Mesothelial cell of epicardium (in vitro differentiated cells): ENCODE measurements around the gene ATG5. TPM values are rescaled to one million over a fixed set of nuclear protein-coding genes. Genes with fewer than 3 reads are reported as not detected.

Source experiments
- DNase-seq, 2 experiments: peaks; one replicate each; pipeline ENCODE4 v3.0.0; 2021; ENCODE audit warnings: low spot score in 2 of 2; ENCODE audit not compliant: unreplicated experiment in 2 of 2
- H3K27ac Mint-ChIP-seq: 2 replicates; pipeline ENCODE4 v1.8.0; 2021; ENCODE audit warnings: mixed read lengths
- H3K27me3 Mint-ChIP-seq: 2 replicates; pipeline ENCODE4 v1.8.0; 2021; ENCODE audit warnings: low read depth, mixed read lengths
- H3K36me3 Mint-ChIP-seq: 2 replicates; pipeline ENCODE4 v1.8.0; 2021; ENCODE audit warnings: mixed read lengths
- H3K4me1 Mint-ChIP-seq: 2 replicates; pipeline ENCODE4 v1.8.0; 2021; ENCODE audit warnings: mixed read lengths
- H3K4me3 Mint-ChIP-seq: 2 replicates; pipeline ENCODE4 v1.8.0; 2021; ENCODE audit warnings: mild to moderate bottlenecking, moderate library complexity, mixed read lengths
- H3K9me3 Mint-ChIP-seq: 2 replicates; pipeline ENCODE4 v1.8.0; 2021; ENCODE audit warnings: mixed read lengths
- CTCF ChIP-seq: fragments of 200-600 bp; sonication (generic); IDR thresholded peaks from one replicate; pipeline ENCODE4 v1.5.0; 2021; ENCODE audit warnings: antibody characterized with exemption; ENCODE audit not compliant: unreplicated experiment
- total RNA-seq: library from RNA; stranded (reverse); gene quantifications from 3 replicates; pipeline ENCODE4 v1.2.1, GENCODE V29; 2021

The ATG5 gene
- total RNA-seq, 1 donor from 2014 or later: 33.0 TPM

GRCh38 chr6:106173124-106173879 is 152.3 kb downstream of the ATG5 start:
- Mint-ChIP-seq H3K4me1 (no peaks in the 10 kb centered on the region), H3K27me3 (peaks cover 11% of the 10 kb centered on the region), H3K9me3 (no peaks in the 10 kb centered on the region), H3K27ac (no peak overlapping the region), H3K4me3 (no peak overlapping the region), H3K36me3 (no peaks in the 10 kb centered on the region)
- TF ChIP-seq CTCF: no peak
- no peak for DNase-seq

- no peaks in the 10 kb centered on the region for H3K36me3 Mint-ChIP-seq
- H3K9me3 Mint-ChIP-seq: no peaks in the 10 kb centered on the region
- H3K4me1 Mint-ChIP-seq: no peaks in the 10 kb centered on the region
- no peak overlapping the region for H3K27ac Mint-ChIP-seq
- DNase-seq: no peak
- peaks cover 7% of the 10 kb centered on the region for H3K27me3 Mint-ChIP-seq
- no peak overlapping the region for H3K4me3 Mint-ChIP-seq
- no peak for TF ChIP-seq CTCF
Measured at GRCh38 chr6:106170030-106170791, 155.3 kb downstream of the ATG5 start.

- Mint-ChIP-seq H3K27me3 (peaks cover 7% of the 10 kb centered on the region), H3K9me3 (no peaks in the 10 kb centered on the region), H3K4me3 (no peak overlapping the region), H3K27ac (no peak overlapping the region), H3K4me1 (no peaks in the 10 kb centered on the region), H3K36me3 (no peaks in the 10 kb centered on the region)
- DNase-seq: no peak
- no peak for TF ChIP-seq CTCF
Measured at GRCh38 chr6:106169517-106169916, 156.0 kb downstream of the ATG5 start.

DNA sequence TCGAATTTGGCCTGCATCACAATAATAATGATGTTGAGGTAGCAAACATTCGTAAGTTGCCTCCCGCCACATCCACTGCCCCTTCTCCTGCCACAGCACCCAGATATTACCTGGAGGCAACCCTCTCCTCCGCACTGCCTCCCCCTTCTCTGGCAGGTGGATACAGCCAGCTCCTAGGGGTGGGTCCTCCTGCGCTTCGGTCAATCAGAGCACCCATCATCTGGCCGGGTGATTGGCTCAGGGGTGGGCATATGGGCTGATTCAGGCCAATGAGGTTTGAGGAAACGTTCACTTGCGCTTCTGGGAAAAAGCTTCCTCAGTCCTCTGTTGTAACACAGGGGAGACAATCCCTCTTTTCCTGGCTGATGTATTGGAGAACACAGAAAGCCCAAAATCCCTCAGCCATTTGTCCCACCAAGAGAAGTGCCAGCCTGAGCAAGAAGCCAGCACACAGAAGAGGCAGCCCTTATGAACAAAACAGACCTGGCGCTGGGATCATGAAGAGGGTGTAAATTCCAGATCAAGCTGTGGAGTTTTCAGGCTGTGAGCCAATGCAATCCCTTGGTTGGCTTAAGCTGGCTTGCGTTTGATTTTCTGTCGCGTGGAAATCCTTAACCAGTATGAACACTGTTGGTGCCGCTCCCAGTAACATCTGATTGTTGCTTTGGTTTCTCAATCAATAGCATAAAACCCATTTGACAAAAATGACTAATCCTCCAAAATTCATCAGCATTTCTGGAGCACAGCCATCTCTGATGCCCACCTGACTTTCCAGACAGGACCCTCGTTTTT is 157.3 kb downstream of the ATG5 start:
- no peaks in the 10 kb centered on the region for H3K4me1 Mint-ChIP-seq
- no peak overlapping the region for H3K27ac Mint-ChIP-seq
- no peak for DNase-seq
- H3K4me3 Mint-ChIP-seq: no peak overlapping the region
- H3K27me3 Mint-ChIP-seq: peaks cover 7% of the 10 kb centered on the region
- no peak for TF ChIP-seq CTCF
- H3K9me3 Mint-ChIP-seq: no peaks in the 10 kb centered on the region
- no peaks in the 10 kb centered on the region for H3K36me3 Mint-ChIP-seq

DNA sequence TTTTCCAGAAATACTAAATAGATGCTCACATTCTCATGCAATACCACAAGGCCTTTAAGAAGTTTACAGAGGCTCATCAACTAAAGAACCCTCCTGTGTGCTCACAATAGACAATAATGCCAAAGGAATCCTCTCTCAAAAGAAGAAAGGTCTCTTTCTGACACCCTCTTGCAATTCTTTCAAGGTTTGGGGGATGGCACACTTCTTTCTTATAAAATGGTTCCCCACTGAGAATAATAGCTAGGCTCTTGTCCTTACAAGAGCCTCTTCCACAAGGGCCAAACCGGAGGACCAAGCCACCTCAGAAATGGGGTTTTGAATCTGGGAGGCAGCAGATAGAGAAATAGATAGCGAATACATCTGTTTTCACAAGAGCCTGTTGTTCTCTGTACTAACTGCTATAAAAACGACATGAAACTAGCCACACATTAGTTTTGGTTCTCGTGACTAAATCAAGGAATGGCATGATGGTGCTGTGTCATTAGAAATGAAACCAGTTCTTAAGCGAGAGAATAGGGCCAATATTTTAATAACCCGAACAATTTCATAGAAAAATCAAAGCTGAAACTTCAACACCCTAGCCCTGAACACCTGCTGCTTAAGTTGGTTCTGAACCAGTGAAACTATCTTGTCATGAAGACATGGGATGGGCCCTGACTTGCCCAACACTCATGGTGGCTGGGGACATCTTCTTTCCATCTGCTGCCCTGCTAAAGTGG is 158.3 kb downstream of the ATG5 start:
- no peaks in the 10 kb centered on the region for H3K36me3 Mint-ChIP-seq
- H3K9me3 Mint-ChIP-seq: no peaks in the 10 kb centered on the region
- H3K27me3 Mint-ChIP-seq: peaks cover 7% of the 10 kb centered on the region
- H3K27ac Mint-ChIP-seq: no peak overlapping the region
- no peak for TF ChIP-seq CTCF
- no peak for DNase-seq
- no peak overlapping the region for H3K4me3 Mint-ChIP-seq
- no peaks in the 10 kb centered on the region for H3K4me1 Mint-ChIP-seq
